DND-41 (cell line): ENCODE measurements around the gene ABLIM1.

Source experiments
- ATAC-seq: fragments of 200-7000 bp; cut with Tn5 transposase; 3 replicates; pipeline ENCODE4 v1.9.1; 2021; ENCODE audit warnings: low read depth; ENCODE audit not compliant: insufficient read depth
- DNase-seq: peaks from one replicate; pipeline ENCODE4 v3.0.0-alpha.2; 2020
- H2AFZ ChIP-seq: 2 replicates; pipeline ENCODE4 v1.6.0; 2012; ENCODE audit warnings: low read depth, low read length
- H3K27ac ChIP-seq: 2 replicates; pipeline ENCODE4 v1.5.1; 2012; ENCODE audit warnings: low read length, inconsistent platforms
- H3K27me3 ChIP-seq: fragments of 200-600 bp; sonication (generic); 2 replicates; pipeline ENCODE4 v1.6.0; 2012; ENCODE audit warnings: low read length, mild to moderate bottlenecking, inconsistent platforms; ENCODE audit not compliant: insufficient read depth, poor library complexity
- H3K36me3 ChIP-seq: 2 replicates; pipeline ENCODE4 v1.5.1; 2012; ENCODE audit warnings: low read length, inconsistent platforms; ENCODE audit not compliant: insufficient read depth
- H3K4me1 ChIP-seq: 2 replicates; pipeline ENCODE4 v1.5.1; 2012; ENCODE audit warnings: mild to moderate bottlenecking, low read length; ENCODE audit not compliant: insufficient read depth
- H3K4me2 ChIP-seq: 2 replicates; pipeline ENCODE4 v1.6.0; 2012; ENCODE audit warnings: mild to moderate bottlenecking, moderate library complexity, low read length, inconsistent platforms; ENCODE audit not compliant: insufficient read depth
- H3K4me3 ChIP-seq, 2 experiments: fragments of 200-600 bp in 1 of 2; shearing (Covaris generic) in 1 of 2; 2 replicates each; pipeline ENCODE4 v1.5.1; 2012 to 2016; ENCODE audit warnings: inconsistent platforms in 2 of 2, low read length in 2 of 2, mild to moderate bottlenecking in 2 of 2, low read depth in 1 of 2, moderate library complexity in 1 of 2
- H3K79me2 ChIP-seq: 2 replicates; pipeline ENCODE4 v1.6.0; 2012; ENCODE audit warnings: low read length, inconsistent platforms; ENCODE audit not compliant: insufficient read depth
- H3K9ac ChIP-seq: 2 replicates; pipeline ENCODE4 v1.6.0; 2012; ENCODE audit warnings: low read depth, mild to moderate bottlenecking, inconsistent platforms, low read length, moderate library complexity
- H3K9me3 ChIP-seq: 2 replicates; pipeline ENCODE4 v1.5.1; 2012; ENCODE audit warnings: low read length, moderate library complexity, mild to moderate bottlenecking, inconsistent platforms; ENCODE audit not compliant: insufficient read depth, severe bottlenecking
- H4K20me1 ChIP-seq: 2 replicates; pipeline ENCODE4 v1.6.0; 2012; ENCODE audit warnings: low read length; ENCODE audit not compliant: insufficient read depth
- EZH2 ChIP-seq: IDR thresholded peaks from 3 replicates; pipeline ENCODE4 v1.6.1; 2012; ENCODE audit warnings: borderline replicate concordance, low read depth, mild to moderate bottlenecking, moderate library complexity, low read length, inconsistent platforms; ENCODE audit not compliant: severe bottlenecking
- TF ChIP-seq, protein P1 (sequence below): IDR thresholded peaks from 2 replicates; pipeline ENCODE4 v1.5.1; 2012; ENCODE audit warnings: borderline replicate concordance, low read length, moderate library complexity, mild to moderate bottlenecking; ENCODE audit not compliant: poor library complexity, severe bottlenecking; ENCODE audit errors: extremely low read depth

The ABLIM1 gene

DNA sequence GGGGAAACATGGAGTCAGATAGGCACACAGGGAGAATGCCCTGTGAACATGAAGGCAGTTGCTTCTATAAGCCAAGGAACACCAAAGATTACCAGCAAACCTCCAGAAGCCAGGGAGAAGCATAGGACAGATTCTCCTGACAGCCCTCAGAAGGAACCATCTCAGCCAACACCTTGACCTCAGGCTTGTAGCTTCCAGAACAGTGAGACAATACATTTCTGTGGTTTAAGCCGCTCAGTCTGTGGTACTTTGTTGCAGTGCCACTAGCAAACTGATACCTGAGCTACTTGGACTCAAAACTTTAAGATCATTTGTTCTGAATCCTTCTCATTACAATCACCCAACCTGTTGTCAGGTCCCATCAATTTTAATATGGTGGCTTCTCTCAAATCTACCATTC lies 31.2 kb downstream of the ABLIM1 start:
- Histone ChIP-seq H3K4me1 (no peaks in the 10 kb centered on the region), H3K27ac (no peak overlapping the region), H3K79me2 (no peaks in the 10 kb centered on the region), H4K20me1 (no peaks in the 10 kb centered on the region), H3K27me3 (peaks cover 3% of the 10 kb centered on the region), H3K4me2 (no peak overlapping the region), H2AFZ (no peak overlapping the region), H3K9ac (no peak overlapping the region), H3K4me3 (no peak overlapping the region), H3K36me3 (no peaks in the 10 kb centered on the region), H3K9me3 (peaks cover 9% of the 10 kb centered on the region)
- TF ChIP-seq, protein P1, sequence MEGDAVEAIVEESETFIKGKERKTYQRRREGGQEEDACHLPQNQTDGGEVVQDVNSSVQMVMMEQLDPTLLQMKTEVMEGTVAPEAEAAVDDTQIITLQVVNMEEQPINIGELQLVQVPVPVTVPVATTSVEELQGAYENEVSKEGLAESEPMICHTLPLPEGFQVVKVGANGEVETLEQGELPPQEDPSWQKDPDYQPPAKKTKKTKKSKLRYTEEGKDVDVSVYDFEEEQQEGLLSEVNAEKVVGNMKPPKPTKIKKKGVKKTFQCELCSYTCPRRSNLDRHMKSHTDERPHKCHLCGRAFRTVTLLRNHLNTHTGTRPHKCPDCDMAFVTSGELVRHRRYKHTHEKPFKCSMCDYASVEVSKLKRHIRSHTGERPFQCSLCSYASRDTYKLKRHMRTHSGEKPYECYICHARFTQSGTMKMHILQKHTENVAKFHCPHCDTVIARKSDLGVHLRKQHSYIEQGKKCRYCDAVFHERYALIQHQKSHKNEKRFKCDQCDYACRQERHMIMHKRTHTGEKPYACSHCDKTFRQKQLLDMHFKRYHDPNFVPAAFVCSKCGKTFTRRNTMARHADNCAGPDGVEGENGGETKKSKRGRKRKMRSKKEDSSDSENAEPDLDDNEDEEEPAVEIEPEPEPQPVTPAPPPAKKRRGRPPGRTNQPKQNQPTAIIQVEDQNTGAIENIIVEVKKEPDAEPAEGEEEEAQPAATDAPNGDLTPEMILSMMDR, result no peak
- no peak for TF ChIP-seq EZH2
- DNase-seq (no peak), ATAC-seq (no peak)

DNA sequence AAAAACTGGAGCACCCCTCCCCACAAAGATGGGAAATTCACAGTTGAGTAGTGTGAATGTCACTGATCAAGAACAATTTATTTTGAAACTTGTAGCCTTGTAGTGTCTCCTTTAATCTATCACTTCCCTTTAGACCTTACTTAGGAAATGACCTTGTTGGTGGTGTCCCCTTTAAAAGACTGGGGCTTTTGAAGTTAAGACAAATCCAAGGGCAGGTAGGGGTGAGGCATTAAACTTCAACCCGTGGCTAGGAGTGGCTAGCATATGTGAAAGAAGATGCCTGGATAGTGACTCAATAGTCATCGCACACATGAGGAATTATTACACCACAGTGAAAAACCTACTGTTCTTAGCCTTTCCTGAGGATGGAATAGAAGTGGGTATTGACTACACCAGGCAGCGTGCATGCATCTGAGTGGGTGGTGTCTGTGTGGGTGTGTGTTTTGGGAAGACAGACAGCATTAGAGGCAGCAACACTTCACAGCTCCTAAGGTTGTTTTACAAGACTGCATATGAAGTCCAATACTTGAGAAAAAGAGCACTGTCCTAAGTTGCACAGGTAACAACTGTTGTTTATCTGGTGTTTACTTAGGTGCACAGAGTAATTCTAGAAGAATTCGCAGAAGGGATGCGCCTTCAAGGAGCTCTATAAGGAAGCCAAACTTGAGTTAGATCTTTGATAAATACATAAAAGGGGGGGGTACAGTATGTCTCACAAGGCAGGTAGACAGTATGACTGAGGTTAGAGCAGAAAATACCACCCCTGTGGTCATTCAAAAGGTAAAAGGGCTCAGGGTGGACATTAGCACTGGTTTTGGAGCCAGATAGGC lies 32.9 kb downstream of the ABLIM1 start:
- Histone ChIP-seq H4K20me1 (no peaks in the 10 kb centered on the region), H3K4me2 (no peak overlapping the region), H3K27ac (no peak overlapping the region), H3K36me3 (no peaks in the 10 kb centered on the region), H3K27me3 (peaks cover 3% of the 10 kb centered on the region), H3K79me2 (no peaks in the 10 kb centered on the region), H3K9ac (no peak overlapping the region), H3K4me1 (no peaks in the 10 kb centered on the region), H3K4me3 (no peak overlapping the region), H2AFZ (no peak overlapping the region), H3K9me3 (peaks cover 9% of the 10 kb centered on the region)
- ATAC-seq, result no peak
- TF ChIP-seq, protein P1, result no peak
- no peak for TF ChIP-seq EZH2
- no peak for DNase-seq

DNA sequence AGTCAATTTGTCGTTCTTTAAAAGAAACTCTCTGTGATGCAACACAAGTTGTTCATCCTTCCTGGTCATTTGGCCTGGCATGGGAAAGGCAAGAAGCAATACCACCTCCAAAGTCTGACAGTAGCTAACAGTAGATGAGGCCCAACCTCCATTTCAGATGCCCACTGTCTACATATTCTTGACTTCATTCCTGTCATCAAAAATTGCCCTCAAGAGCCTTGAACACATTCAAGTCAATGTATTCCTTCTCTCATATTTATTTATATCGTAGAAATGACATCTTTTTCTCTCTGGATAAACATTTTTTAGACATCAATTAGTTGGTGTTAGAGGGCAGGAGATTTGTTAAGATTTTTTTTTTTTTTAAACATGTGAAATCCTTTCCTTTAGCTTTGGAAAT lies 33.7 kb downstream of the ABLIM1 start:
- ATAC-seq (no peak), DNase-seq (no peak)
- Histone ChIP-seq H3K4me3 (no peak overlapping the region), H3K36me3 (no peaks in the 10 kb centered on the region), H3K27ac (no peak overlapping the region), H3K4me2 (no peak overlapping the region), H3K79me2 (no peaks in the 10 kb centered on the region), H3K9me3 (peaks cover 9% of the 10 kb centered on the region), H3K9ac (no peak overlapping the region), H4K20me1 (no peaks in the 10 kb centered on the region), H2AFZ (no peak overlapping the region), H3K27me3 (peaks cover 3% of the 10 kb centered on the region), H3K4me1 (no peaks in the 10 kb centered on the region)
- TF ChIP-seq EZH2, result no peak
- TF ChIP-seq, protein P1, result no peak
